Heart left ventricle (tissue), 13 donors: ENCODE results near the gene CXCL17.

ENCODE experiments used
- CTCF ChIP-seq, 12 donors: fragments of 200-600 bp; sonication (generic) in 4 of 12; IDR thresholded peaks; one replicate each; pipeline versions ENCODE4 v1.5.0 to v1.8.0; 2018 to 2022; ENCODE audit warnings: antibody characterized with exemption in 12 of 12, mild to moderate bottlenecking in 5 of 12
- POLR2A ChIP-seq, 2 donors: fragments of 450-650 bp; IDR thresholded peaks; one replicate each; pipeline ENCODE4 v1.6.1; 2017; ENCODE audit warnings: antibody characterized with exemption in 2 of 2, mild to moderate bottlenecking in 2 of 2, moderate library complexity in 2 of 2
- donor health status: ischemic (EF 13 %, LVEDD 7.1; RV severe dilation, severe dysfunction).
- donor health status: DM: no; HTN: yes; CAD: no.
- donor health status: DM: no; HTN: no; CAD: no.
- donor health status: ischemic (EF 25% LVEDD 6.9; RV normal size, moderate dysfunction).
- donor health status: ischemic (EF 25% LVEDD 5.7; RV mildly dilated, moderate dysfunction).
- donor health status: ischemic (EF 35%, LVEDD 5.7; RV mildly dilated, moderate dysfunction).
- donor health status: nonischemic (EF 11% LVEDD 7.7; RV severe dilation, severe dysfunction).
- donor health status: DM: yes; HTN: yes; CAD: no.
- donor health status: PGD.
- donor health status: ischemic (EF 29% LVEDD 5.4; RV normal size, mild dysfunction).
- donor health status: nonischemic (EF 23%, LVEDD 6.1; RV moderate dilation, normal function).

- no peak for TF ChIP-seq CTCF (IDR thresholded peaks at IDR 0.05)
- no peak for TF ChIP-seq POLR2A (IDR thresholded peaks at IDR 0.05)
Measured at GRCh38 chr19:42487798-42488178, 45.0 kb upstream of the CXCL17 start.
